T-helper 2 cell treated with Interferon-gamma antibody and Interleukin-4, amounts not matched to agents 100 ng/mL and 5 ng/mL, for 36 hours (primary cell): ENCODE results near the gene EPS8L1. TPM values are rescaled to one million over a fixed set of nuclear protein-coding genes. Genes with fewer than 3 reads are reported as not detected.
"Not testable (repeated sequence)": the region's sequence is repeated elsewhere in the genome, so short reads cannot be mapped to it uniquely, and the experiment has no call there.

Experiments
- intact Hi-C: fragments of 100-400 bp; cut with micrococcal nuclease; formaldehyde crosslinking; loops from one replicate; pipeline ENCODE4 v1.15.1; 2023
- total RNA-seq: library from RNA; stranded (reverse); gene quantifications from 2 replicates; pipeline ENCODE4 v1.2.3, GENCODE V29; 2022

Gene EPS8L1
- 4.0 and 4.8 TPM in 2 replicates for total RNA-seq

- intact Hi-C loops: no loop called here
Observed at GRCh38 chr19:55075371-55075998, at the start of gene EPS8L1. Gene EPS8L1 (plus strand): TSS chr19:55075869. CDS start chr19:55076445, 576 bp downstream.

DNA sequence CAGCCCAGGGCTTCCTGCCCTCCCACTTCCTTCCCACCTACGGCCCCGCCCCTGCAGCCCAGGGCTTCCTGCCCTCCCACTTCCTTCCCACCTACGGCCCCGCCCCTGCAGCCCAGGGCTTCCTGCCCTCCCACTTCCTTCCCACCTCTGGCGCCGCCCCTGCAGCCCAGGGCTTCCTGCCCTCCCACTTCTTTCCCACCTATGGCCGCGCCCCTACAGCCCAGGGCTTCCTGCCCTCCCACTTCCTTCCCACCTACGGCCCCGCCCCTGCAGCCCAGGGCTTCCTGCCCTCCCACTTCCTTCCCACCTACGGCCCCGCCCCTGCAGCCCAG lies 48.6 kb upstream of the EPS8L1 start:
- intact Hi-C loops: not testable (repeated sequence)

GRCh38 chr19:55027472-55028337 lies 48.0 kb upstream of the EPS8L1 start:
- intact Hi-C loops: no loop called here

DNA sequence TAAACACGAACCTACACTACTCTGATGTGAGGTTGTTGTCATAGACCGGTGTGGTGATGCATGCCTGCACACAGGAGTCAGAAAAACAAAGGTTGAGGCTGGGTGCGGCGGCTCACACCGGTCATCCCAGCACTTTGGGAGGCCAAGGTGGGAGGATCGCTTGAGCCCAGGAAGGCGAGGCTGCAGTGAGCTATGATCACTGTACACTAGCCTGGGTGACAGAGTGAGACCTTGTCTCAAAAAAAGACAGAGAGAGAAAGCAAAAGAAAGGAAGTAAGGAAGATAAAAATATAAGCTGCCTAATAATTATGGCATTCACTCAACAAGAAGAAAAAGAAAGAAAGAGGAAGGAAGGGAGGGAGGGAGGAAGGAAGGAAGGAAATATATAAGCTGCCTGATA lies 46.9 kb upstream of the EPS8L1 start:
- intact Hi-C loops: no loop called here

DNA sequence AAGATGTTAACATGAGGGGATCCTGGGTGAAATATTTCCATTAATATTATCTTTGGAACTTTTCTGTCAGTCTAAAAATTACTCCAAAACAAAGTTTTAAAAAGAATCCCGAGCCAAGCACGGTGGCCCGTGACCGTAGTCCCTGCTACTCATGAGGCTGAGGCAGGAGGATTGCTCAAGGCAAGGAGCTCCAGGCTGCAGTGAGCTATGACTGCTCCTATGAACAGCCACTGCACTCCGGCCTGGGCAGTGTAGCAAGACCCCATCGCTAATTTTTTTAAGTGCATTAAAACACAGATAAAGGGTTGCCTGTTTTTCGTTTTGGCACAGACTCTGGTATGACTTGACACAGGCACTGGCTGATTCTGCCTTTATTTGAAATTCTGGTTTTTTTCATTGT lies 44.5 kb upstream of the EPS8L1 start:
- intact Hi-C loops: no loop called here

DNA sequence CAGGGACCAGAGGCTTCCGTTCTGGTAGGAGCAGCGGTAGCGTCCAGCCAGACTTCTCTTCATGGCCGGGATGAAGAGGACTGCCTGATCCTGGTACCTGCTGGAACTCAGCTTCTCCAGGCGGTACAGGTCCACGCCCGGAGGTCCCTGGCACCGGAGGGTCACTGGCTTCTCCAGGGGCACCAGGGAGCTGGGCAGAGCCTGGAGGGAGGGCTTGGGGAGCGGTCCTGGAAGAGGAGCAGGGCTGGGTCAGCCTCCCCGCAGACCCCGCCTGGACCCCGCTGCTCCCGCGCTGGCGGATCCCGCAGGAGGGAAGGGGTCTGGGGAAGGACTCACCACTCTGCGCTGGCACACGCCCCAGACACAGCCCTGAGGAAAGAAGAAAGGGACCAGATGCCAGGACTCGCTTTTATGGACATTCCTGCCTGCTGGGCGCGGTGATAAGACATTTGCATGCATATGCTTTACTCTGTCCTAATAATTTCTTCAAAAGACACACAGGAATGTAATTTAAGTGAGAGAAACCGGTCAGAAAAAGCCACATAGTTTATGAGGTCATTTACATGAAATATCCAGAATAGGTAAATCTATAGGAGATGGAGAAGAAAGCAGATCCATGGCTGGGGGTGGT lies 43.4 kb upstream of the EPS8L1 start:
- intact Hi-C loops: no loop called here

GRCh38 chr19:55032976-55033643 lies 42.6 kb upstream of the EPS8L1 start:
- intact Hi-C loops: not testable (repeated sequence)

- intact Hi-C loops: no loop called here
Observed at GRCh38 chr19:55034751-55035150, 40.9 kb upstream of the EPS8L1 start.

DNA sequence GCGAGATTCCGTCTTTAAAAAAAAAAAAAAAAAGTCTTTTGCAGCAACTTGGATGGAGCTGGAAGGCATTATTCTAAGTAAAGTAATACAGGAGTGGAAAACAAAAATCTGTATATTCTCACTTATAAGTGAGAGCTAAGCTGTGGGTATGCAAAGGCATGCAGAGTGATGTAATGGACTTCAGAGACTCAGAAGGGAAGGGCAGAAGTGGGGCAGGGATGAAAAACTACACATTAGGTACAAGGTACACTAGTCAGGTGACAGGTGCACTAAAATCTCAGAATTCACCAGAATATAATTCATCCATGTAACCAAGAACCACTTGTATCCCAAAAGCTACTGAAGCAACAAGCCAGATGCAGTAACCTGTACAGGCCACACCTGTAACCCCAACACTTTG lies 39.6 kb upstream of the EPS8L1 start:
- intact Hi-C loops: no loop called here

GRCh38 chr19:55037603-55038002 lies 38.1 kb upstream of the EPS8L1 start:
- intact Hi-C loops: not testable (repeated sequence)

GRCh38 chr19:55040654-55041053 lies 35.0 kb upstream of the EPS8L1 start:
- intact Hi-C loops: not testable (repeated sequence)

GRCh38 chr19:55041244-55041626 lies 34.4 kb upstream of the EPS8L1 start:
- intact Hi-C loops: no loop called here

GRCh38 chr19:55041627-55042343 lies 33.9 kb upstream of the EPS8L1 start:
- intact Hi-C loops: no loop called here

- intact Hi-C loops: no loop called here
Observed at GRCh38 chr19:55042344-55042678, 33.4 kb upstream of the EPS8L1 start.

DNA sequence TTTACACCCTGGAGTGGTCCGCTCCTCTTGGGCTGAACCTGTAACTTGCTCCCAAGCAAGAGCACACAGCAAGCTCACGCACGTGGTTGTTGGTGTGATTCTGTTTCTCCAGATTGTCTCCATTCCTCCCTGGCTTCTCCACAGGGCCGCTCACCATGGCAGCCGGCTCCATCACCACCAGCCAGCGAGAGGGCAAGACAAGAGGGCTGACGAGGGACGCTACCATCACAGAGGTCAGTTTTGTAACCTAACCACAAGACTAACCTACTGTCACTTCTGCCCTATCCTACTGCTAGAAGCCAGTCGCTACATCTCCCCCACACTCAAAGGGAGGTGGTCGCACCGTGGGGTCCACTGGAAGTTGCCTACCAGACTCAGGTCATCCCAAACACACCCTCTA lies 33.0 kb upstream of the EPS8L1 start:
- intact Hi-C loops: no loop called here

GRCh38 chr19:55044286-55044685 lies 31.4 kb upstream of the EPS8L1 start:
- intact Hi-C loops: no loop called here

DNA sequence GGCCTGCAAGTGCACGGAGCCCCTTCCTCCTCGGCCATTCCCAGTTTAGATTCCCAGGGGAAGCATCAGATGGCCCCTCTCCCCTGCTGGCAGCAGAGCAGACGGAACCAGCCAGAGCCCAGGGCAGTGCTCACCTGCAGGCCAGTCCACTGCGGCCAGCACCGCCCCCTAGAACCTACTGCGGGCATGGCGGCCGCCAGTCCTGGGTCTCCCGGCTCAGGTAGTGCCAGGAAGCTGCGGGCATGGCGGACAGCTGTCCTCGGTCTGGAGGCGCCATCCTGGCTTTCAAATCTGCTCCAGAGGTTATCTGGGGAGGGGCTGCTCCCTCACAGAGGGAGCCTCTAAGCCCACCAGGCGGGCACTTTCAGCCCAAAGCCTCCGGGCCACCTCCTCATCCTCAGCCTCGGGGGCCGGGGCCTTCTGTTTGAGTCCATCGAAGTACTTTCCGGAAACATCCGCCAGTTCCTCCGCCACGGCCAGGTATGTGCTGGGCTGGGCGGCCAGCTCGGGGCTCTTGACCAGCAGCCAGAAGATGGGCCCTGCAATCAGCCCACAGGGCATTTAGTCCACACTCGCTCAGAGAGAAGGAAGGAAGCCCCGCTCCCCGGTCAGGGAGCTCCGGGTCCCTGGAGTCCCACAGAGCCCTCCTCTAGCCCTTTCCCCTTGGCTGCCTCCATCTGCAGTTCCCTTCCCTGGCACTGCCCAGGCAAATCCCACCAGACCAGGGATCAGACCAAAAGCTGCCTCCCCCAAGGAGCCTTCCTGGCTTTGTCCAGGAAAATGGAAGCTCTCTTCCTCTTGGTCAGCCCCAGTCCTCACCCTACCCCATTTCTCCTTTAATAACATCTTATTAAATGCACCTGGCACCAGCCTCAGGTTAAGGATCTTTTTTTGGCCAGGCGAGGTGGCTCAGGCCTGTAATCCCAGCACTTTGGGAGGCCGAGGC lies 30.6 kb upstream of the EPS8L1 start:
- intact Hi-C loops: no loop called here

- intact Hi-C loops: no loop called here
Observed at GRCh38 chr19:55046975-55047622, 28.6 kb upstream of the EPS8L1 start.

- intact Hi-C loops: loop anchor here (1.0 kb wide), 1 partner anchor 8 kb away; no protein-coding TSS in a partner anchor
Observed at GRCh38 chr19:55047951-55048350, 27.7 kb upstream of the EPS8L1 start.

DNA sequence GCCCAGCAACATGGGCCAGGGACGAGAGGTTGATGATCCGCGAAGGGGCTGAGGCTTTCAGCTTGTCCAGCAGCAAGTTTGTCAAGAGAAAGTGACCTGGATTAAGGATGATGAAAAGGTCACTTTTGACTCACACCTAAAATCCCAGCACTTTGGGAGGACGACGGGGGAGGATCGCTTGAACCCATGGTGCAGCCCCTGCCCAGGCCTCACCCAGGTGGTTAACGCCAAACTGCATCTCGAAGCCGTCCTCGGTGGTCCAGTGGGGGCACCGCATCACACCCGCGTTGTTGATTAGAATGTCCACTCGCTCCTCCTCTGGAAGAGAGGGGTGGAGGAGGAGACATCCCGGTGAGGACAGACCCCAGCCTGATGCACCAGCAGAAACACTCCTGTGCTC lies 27.2 kb upstream of the EPS8L1 start:
- intact Hi-C loops: loop anchor here (1.0 kb wide), 1 partner anchor 8 kb away; no protein-coding TSS in a partner anchor
